ENCODE measurements around the gene PDIA2.
A peak's percentile ranks its signal among the peaks of the same experiment; 100 is the strongest.

PDIA2 gene

GRCh38 chr16:276426-277077, 6.4 kb upstream of the PDIA2 start:
- H3K27ac ChIP-seq = no peak overlapping the region
- DNase-seq (ENCODE audit: low read depth, low spot score) = no peak

DNA sequence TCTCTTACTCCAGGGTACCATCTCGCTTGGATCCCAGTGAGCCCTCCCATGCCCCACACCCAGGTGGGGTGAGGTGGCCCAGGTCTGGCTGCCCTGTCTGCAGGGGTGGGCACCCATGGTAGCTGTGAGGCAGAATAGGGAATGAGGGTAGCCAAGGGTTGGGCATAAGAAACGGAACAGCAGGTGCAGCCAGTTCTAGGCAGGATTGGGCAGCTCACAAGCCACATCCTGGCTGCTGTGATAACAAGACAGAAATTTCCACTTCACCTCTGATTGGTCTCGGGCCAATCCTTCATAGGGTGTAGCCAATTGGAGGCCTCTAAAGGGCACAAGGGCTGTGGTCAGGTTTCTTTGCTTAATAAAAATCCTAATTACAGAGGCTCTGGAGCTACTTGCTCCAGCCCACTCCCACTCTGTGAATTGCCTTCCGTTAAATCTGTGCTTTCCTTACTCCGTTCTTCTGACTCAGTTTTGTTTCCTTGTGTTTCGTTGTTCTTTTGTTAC, 4.0 kb upstream of the PDIA2 start:
- H3K27ac ChIP-seq = no peak overlapping the region
- peak; percentile 55 for DNase-seq (ENCODE audit: low read depth, low spot score)

- no peak overlapping the region for H3K27ac ChIP-seq
- DNase-seq (ENCODE audit: low read depth, low spot score) = no peak
These were observed 3.4 kb upstream of the PDIA2 start for GRCh38 chr16:279531-279930.

DNA sequence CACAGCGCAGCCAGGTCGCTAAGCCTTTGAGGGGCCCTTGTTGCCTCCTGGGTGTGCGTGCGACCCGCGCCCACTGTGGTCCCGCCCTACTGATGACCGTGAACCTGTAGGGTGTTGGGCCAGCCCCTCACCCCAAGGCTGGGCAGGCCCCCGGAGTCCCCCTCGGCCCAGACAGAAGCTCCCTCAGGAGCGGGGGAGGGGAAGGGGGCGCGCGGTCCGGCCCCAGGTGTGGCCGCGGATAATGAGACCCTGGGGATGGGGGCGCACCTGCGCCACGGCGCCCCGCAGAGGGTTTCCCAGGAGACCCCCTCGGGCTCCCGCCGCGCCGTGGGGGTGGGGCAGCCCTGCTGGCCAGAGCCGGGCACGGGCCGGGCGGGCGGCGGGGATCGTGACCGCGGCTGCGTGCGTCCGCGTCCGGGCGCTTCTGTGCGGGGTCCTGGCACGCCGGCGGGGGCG, 2.9 kb upstream of the PDIA2 start:
- H3K27ac ChIP-seq = no peak overlapping the region
- no peak for DNase-seq (ENCODE audit: low read depth, low spot score)

GRCh38 chr16:280552-280951, 2.4 kb upstream of the PDIA2 start, which contains the start of gene ARHGDIG:
ARHGDIG (plus strand) TSS chr16:280591; CDS start chr16:280681, 90 bp downstream.
- H3K27ac ChIP-seq = no peak within 1 kb of the TSS
- no peak for DNase-seq (ENCODE audit: low read depth, low spot score)

- no peak for DNase-seq (ENCODE audit: low read depth, low spot score)
- H3K27ac ChIP-seq = no peak overlapping the region
These were observed 1.8 kb upstream of the PDIA2 start for GRCh38 chr16:280991-281659.

- DNase-seq (ENCODE audit: low read depth, low spot score) = no peak
- H3K27ac ChIP-seq = no peak overlapping the region
These were observed 1.2 kb upstream of the PDIA2 start for GRCh38 chr16:281660-282255.

DNA sequence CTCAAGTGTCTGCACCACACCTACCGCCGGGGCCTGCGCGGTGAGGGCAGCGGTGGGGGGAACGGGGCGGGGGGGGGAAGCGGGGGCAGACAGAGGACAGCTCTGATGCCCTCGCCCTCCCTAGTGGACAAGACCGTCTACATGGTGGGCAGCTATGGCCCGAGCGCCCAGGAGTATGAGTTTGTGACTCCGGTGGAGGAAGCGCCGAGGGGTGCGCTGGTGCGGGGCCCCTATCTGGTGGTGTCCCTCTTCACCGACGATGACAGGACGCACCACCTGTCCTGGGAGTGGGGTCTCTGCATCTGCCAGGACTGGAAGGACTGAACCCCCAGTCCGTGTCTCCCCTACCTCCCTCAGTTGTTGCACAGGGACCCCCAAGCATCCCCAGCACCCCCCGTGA, 473 bp upstream of the PDIA2 start:
- DNase-seq (ENCODE audit: low read depth, low spot score) = no peak
- no peak overlapping the region for H3K27ac ChIP-seq

- no peak overlapping the region for H3K27ac ChIP-seq
- no peak for DNase-seq (ENCODE audit: low read depth, low spot score)
These were observed 1.5 kb downstream of the PDIA2 start for GRCh38 chr16:284204-285120.

- H3K27ac ChIP-seq = no peak overlapping the region
- no peak for DNase-seq (ENCODE audit: low read depth, low spot score)
These were observed 2.4 kb downstream of the PDIA2 start for GRCh38 chr16:285146-286055.

DNA sequence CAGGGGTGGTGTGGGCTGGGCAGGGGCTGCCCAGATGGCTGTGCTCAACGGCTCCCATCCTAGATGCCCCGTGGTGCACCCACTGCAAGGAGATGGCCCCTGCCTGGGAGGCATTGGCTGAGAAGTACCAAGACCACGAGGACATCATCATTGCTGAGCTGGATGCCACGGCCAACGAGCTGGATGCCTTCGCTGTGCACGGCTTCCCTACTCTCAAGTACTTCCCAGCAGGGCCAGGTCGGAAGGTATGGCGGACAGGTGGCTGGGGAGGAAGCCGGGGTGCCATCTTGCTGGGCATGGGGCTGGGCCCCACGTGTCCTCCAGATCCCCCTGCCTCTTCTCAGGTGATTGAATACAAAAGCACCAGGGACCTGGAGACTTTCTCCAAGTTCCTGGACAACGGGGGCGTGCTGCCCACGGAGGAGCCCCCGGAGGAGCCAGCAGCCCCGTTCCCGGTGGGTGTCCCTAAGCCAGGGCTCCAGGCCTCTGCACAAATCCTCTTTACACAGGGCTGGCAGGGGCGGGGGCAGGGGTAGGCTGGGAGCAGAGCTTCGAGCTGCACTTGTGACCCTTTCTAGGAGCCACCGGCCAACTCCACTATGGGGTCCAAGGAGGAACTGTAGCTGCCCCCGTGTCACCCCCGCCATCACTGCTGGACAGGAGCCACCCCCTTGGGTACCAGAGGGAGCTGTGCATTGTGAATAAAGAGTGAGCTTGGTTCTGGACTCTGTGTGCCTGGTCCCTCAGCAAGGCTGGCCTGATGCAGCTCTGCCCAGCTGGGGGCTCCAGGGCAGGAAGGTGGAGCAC, 3.7 kb downstream of the PDIA2 start:
- DNase-seq (ENCODE audit: low read depth, low spot score) = no peak
- H3K27ac ChIP-seq = no peak overlapping the region

- no peak for DNase-seq (ENCODE audit: low read depth, low spot score)
These were observed 4.4 kb downstream of the PDIA2 start for GRCh38 chr16:287298-287811.

GRCh38 chr16:287981-288920, 5.3 kb downstream of the PDIA2 start:
- DNase-seq (ENCODE audit: low read depth, low spot score) = no peak
- H3K27ac ChIP-seq = no peak overlapping the region

More at GRCh38 chr16:287298-287811, 4.4 kb downstream of the PDIA2 start:
- H3K27ac ChIP-seq = no peak overlapping the region

GRCh38 chr16:289395-289997, 6.5 kb downstream of the PDIA2 start:
- no peak overlapping the region for H3K27ac ChIP-seq
- DNase-seq (ENCODE audit: low read depth, low spot score) = no peak

DNA sequence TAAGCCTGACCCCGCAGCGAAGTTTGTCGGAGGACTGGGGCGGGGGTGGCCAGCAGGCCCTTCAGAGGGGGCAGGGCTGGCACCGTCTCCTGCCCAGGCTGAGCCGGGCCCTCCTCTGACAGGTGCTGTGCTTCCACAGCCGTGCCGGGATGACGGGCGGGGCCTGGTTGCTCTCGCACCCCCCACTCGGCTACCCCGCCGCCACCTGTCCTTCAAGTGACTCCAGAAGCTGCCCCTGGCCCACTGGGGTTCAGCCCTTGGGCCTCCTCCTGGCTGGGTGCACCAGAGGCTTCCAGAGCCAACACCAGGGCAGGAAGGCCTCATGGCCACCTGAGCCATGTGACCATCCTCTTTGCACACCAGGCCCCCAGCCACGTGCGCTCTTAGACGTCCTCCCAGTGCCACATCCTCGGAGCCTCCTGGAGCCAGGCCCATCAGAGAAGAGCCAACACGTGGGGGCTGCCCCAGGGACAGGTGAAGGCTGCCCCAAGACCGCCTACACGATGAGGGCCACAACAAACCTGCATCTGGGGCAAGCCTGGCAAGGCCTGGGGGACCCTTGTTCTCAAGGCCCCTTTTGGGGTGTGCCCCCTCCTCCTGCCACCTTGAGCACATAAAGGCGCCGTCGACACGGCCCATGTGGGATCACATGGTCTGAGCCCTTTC, 7.2 kb downstream of the PDIA2 start:
- no peak for DNase-seq (ENCODE audit: low read depth, low spot score)
- H3K27ac ChIP-seq = no peak overlapping the region

DNA sequence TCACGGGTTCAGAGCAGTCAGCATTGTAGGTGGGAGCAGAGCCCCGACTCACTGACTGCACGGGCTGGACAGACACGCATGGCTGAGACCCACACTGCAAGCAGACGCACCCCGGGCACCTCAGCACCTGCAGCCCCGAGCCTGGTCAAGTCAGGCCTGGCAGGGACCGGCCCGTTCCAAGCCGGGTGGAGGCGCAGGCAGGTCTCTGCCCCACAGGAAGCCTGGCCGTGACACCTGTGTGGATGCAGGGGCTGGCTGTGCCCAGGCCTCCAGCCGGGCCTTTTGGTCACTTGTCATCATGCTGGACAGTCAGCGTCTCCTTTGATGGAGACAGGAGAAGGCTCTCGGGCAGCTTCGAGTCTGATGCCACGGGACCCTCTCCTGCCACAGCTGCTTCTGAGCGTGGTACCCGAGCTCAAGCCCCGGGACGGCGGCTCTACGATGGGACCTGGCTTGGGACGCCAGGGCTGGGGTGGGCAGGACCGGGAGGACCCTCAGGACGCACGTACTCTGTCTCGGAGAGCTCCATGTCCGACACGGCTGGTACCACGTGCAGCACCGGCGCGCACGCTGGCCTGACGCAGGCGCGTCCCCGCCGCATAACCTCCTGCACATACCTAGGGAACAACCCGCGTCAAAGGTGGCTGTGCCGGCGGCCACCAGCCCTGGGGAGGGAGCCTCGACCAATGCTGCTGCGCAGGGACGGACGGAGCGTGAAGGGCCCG, 7.9 kb downstream of the PDIA2 start:
- DNase-seq (ENCODE audit: low read depth, low spot score) = no peak
- H3K27ac ChIP-seq = no peak overlapping the region
